H1 (cell line): ENCODE data around the gene VSTM2L. TPM values are rescaled to one million over a fixed set of nuclear protein-coding genes. Genes with fewer than 3 reads are reported as not detected.

Experiments used
- CTCF ChIP-seq, 3 experiments: IDR thresholded peaks; 1 replicate in 2 of 3; 2 replicates in 1 of 3; pipeline versions ENCODE4 v1.5.1 to v1.6.1; 2011; ENCODE audit warnings: low read length in 3 of 3, mild to moderate bottlenecking in 3 of 3, inconsistent platforms in 2 of 3, low read depth in 1 of 3, moderate library complexity in 1 of 3; ENCODE audit not compliant: insufficient read depth in 1 of 3; ENCODE audit errors: control extremely low read depth in 1 of 3
- ZNF274 ChIP-seq: IDR thresholded peaks from 2 replicates; pipeline ENCODE4 v1.7.0; 2012; ENCODE audit warnings: low read length, borderline replicate concordance; ENCODE audit errors: extremely low read depth
- polyA plus RNA-seq, 7 experiments: library from polyadenylated mRNA; depleted of rRNA in 3 of 7; stranded (reverse) in 5 of 7; unstranded in 2 of 7; fragments of >200 nt in 5 of 7; fragments of 200-250 nt in 2 of 7; gene quantifications; 1 replicate in 5 of 7; 2 replicates in 1 of 7; 4 replicates in 1 of 7; pipeline versions ENCODE4 v1.2.1 to v1.2.3, GENCODE V29; 2011 to 2013; ENCODE audit warnings: missing spikeins in 2 of 7, mixed read lengths in 2 of 7
- total RNA-seq: library from RNA; stranded (reverse); fragmentation: NEBNext Ultra II Directional; extraction: Animal tissue kit (Norgen Biotek cat#: 25700); gene quantifications from 2 replicates; pipeline ENCODE4 v1.2.1, GENCODE V29; 2021

VSTM2L gene
- total and polyA plus RNA-seq, 2 of the 8 experiments (the other 6 are each of a cell fraction or from before 2014, with no cell fraction given), result 1.3 to 3.2 TPM

DNA sequence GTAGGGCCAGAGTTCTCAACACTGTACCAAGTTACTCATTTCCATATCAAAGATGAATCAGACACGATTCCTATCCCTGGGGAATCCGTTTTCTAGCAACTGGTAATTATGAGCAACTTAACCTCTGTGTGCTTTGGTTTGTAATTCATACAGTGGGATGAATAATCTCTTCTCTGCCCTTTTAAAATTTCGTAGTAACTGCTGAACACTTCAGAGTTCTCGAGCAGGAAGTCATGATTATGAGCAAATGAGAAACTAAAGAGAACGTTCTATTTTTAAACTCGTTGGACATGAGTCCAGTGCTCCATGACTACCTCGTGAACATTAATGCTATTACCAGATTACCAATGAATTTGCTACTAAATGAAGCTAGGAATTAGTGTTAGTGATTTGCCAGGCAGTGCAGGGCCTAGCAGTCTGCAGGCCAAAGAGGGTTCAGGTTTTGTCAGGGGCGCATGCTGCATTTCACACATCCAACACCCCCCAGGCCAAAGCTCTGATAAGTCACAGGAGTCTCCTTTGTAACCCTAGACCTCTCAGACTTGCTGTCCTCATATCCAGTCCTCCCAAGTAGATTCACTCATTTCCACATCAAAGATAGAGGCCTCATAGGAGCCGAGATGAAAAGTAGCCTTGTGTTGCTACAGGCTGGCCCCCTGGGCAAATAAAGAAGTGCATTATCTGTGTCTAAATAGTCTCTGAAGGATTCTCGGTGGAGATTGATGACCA lies 45.8 kb upstream of the VSTM2L start (continued):
- TF ChIP-seq CTCF (IDR thresholded peaks at IDR 0.05; ENCODE audit: control extremely low read depth in 1 of 3, insufficient read depth in 1 of 3, low read depth in 1 of 3, low read length in 3 of 3) (no peak), ZNF274 (no peak)
